ENCODE measurements around the gene TUBD1. TPM values are rescaled to one million over a fixed set of nuclear protein-coding genes. Genes with fewer than 3 reads are reported as not detected.

TUBD1 gene
- total and polyA plus RNA-seq, 2 of the 13 experiments (the other 11 are each of a cell fraction or from before 2014, with no cell fraction given), result 18.2 to 25.9 TPM

GRCh38 chr17:59892924-59893675 is at the start of gene TUBD1, which contains the start of gene RPS6KB1 (continued):
- TF ChIP-seq TIGD3 (CRISPR knock-in tag; IDR thresholded peaks at IDR 0.05; ENCODE audit: borderline replicate concordance) (peak; percentile 71; the same call in 1 of the 2 replicates), ZFP37 (CRISPR knock-in tag; IDR thresholded peaks at IDR 0.05; ENCODE audit: borderline replicate concordance) (0 out of 2 replicates have a peak, but pooled peaks have one; percentile 73), ZNF558 (CRISPR knock-in tag; IDR thresholded peaks at IDR 0.05; ENCODE audit: borderline replicate concordance) (no peak; the same call in 1 of the 2 replicates), FLYWCH1 (CRISPR knock-in tag; IDR thresholded peaks at IDR 0.05) (no peak), TOE1 (CRISPR knock-in tag; IDR thresholded peaks at IDR 0.05) (peak; percentile 25; the same call in 1 of the 2 replicates), THAP7 (CRISPR knock-in tag; IDR thresholded peaks at IDR 0.05) (no peak; the same call in 1 of the 2 replicates), PATZ1 (CRISPR knock-in tag; IDR thresholded peaks at IDR 0.05) (peak; percentile 48), HMGXB4 (CRISPR knock-in tag; IDR thresholded peaks at IDR 0.05; ENCODE audit: borderline replicate concordance in 1 of 2, low read depth in 1 of 2) (peak; percentile 82 to 93), MAX (IDR thresholded peaks at IDR 0.05) (peak; percentile 82), ZNF75D (CRISPR knock-in tag; IDR thresholded peaks at IDR 0.05; ENCODE audit: borderline replicate concordance) (no peak), GFI1 (CRISPR knock-in tag; IDR thresholded peaks at IDR 0.05; ENCODE audit: borderline replicate concordance) (no peak; the same call in 1 of the 2 replicates), ZNF720 (CRISPR knock-in tag; IDR thresholded peaks at IDR 0.05) (no peak), ATM (IDR thresholded peaks at IDR 0.05; ENCODE audit: borderline replicate concordance) (no peak), CEBPZ (IDR thresholded peaks at IDR 0.05; ENCODE audit: low read length) (no peak), RXRB (CRISPR knock-in tag; IDR thresholded peaks at IDR 0.05; ENCODE audit: borderline replicate concordance) (no peak; the same call in 1 of the 2 replicates), ETS1 (CRISPR knock-in tag; IDR thresholded peaks at IDR 0.05) (peak; percentile 95; the same call in 1 of the 2 replicates)
